Measurements from ENCODE around the gene PUS7. TPM values are rescaled to one million over a fixed set of nuclear protein-coding genes. Genes with fewer than 3 reads are reported as not detected.
"Not testable (repeated sequence)": the region's sequence is repeated elsewhere in the genome, so short reads cannot be mapped to it uniquely, and the experiment has no call there.

Gene PUS7
- polyA plus RNA-seq, 1 of the 3 experiments (the other 2 are of a cell fraction): 18.8 TPM

DNA sequence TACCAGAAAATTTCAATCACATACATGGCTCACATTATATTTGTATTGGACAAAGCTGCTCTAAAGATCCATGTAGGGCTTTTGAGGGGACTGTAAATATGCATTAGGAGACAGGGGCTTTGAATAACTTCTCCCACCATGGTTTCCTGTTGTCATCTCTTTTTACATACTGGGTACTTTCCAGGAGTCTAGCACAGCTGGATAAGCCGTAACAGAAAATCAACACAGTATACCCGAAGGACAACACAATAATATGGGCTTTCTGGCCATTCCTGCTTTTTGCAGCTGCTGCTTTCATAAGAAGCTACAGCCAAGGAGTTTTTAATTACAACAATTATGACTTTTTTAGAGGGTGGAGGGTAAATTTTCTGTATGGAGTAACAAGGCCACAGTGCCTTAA, 70.0 kb downstream of the PUS7 start:
- Histone ChIP-seq H3K36me3 (replicated peaks in 1 of 2; ENCODE audit: control insufficient read depth in 1 of 2, insufficient read depth in 2 of 2, low read length in 1 of 2) (peaks cover 7 to 10% of the 10 kb centered on the region in 2 experiments), H3K9ac (no peak overlapping the region), H3K79me2 (ENCODE audit: insufficient read depth) (no peaks in the 10 kb centered on the region), H3K4me3 (ENCODE audit: low read depth in 2 of 2, low read length in 1 of 2) (no peak overlapping the region), H3K9me3 (no peaks in the 10 kb centered on the region), H3K27ac (ENCODE audit: low read depth in 2 of 2, low read length in 1 of 2) (no peak overlapping the region), H2AFZ (ENCODE audit: low read depth) (no peak overlapping the region), H3K4me1 (ENCODE audit: control insufficient read depth in 1 of 2, insufficient read depth in 2 of 2, low read depth in 1 of 2, low read length in 1 of 2) (peaks cover 0 to 19% of the 10 kb centered on the region in 2 experiments; a peak in 3 of 4 replicates), H3K4me2 (no peak overlapping the region), H3K27me3 (ENCODE audit: insufficient read depth) (no peaks in the 10 kb centered on the region), H3K9me2 (no peaks in the 10 kb centered on the region), H3F3A (replicated peaks; ENCODE audit: insufficient read depth) (peaks cover 19% of the 10 kb centered on the region), H4K20me1 (ENCODE audit: insufficient read depth) (no peaks in the 10 kb centered on the region)
- WGBS (ENCODE audit: low lambda C conversion rate): 97% methylated on average over 2 of the region's 2 CpGs
- DNase-seq: no peak
- ChIA-PET CTCF (interaction anchor here (0.6 to 1.9 kb wide), 3 partner anchors 22 to 1916 kb away, joined by 3 to 7 read pairs (median 3); no protein-coding TSS in a partner anchor), POLR2A (no interaction called here)
- no peak for TF ChIP-seq FOXJ3 (CRISPR knock-in tag; IDR thresholded peaks at IDR 0.05)
- TF ChIP-seq, protein P1, sequence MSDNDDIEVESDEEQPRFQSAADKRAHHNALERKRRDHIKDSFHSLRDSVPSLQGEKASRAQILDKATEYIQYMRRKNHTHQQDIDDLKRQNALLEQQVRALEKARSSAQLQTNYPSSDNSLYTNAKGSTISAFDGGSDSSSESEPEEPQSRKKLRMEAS (IDR thresholded peaks at IDR 0.05; ENCODE audit: low read depth): no peak
- TF ChIP-seq, protein P2, sequence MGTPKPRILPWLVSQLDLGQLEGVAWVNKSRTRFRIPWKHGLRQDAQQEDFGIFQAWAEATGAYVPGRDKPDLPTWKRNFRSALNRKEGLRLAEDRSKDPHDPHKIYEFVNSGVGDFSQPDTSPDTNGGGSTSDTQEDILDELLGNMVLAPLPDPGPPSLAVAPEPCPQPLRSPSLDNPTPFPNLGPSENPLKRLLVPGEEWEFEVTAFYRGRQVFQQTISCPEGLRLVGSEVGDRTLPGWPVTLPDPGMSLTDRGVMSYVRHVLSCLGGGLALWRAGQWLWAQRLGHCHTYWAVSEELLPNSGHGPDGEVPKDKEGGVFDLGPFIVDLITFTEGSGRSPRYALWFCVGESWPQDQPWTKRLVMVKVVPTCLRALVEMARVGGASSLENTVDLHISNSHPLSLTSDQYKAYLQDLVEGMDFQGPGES (IDR thresholded peaks at IDR 0.05; ENCODE audit: low read depth, low read length): no peak
- no peak for TF ChIP-seq YY1 (IDR thresholded peaks at IDR 0.05; ENCODE audit: low read depth)
- TF ChIP-seq, protein P3, sequence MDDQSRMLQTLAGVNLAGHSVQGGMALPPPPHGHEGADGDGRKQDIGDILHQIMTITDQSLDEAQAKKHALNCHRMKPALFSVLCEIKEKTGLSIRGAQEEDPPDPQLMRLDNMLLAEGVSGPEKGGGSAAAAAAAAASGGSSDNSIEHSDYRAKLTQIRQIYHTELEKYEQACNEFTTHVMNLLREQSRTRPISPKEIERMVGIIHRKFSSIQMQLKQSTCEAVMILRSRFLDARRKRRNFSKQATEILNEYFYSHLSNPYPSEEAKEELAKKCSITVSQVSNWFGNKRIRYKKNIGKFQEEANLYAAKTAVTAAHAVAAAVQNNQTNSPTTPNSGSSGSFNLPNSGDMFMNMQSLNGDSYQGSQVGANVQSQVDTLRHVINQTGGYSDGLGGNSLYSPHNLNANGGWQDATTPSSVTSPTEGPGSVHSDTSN (IDR thresholded peaks at IDR 0.05): no peak
- no peak for TF ChIP-seq JUND (IDR thresholded peaks at IDR 0.05)
- TF ChIP-seq, protein P4, sequence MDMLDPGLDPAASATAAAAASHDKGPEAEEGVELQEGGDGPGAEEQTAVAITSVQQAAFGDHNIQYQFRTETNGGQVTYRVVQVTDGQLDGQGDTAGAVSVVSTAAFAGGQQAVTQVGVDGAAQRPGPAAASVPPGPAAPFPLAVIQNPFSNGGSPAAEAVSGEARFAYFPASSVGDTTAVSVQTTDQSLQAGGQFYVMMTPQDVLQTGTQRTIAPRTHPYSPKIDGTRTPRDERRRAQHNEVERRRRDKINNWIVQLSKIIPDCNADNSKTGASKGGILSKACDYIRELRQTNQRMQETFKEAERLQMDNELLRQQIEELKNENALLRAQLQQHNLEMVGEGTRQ (IDR thresholded peaks at IDR 0.05; ENCODE audit: borderline replicate concordance, low read depth, low read length): no peak

DNA sequence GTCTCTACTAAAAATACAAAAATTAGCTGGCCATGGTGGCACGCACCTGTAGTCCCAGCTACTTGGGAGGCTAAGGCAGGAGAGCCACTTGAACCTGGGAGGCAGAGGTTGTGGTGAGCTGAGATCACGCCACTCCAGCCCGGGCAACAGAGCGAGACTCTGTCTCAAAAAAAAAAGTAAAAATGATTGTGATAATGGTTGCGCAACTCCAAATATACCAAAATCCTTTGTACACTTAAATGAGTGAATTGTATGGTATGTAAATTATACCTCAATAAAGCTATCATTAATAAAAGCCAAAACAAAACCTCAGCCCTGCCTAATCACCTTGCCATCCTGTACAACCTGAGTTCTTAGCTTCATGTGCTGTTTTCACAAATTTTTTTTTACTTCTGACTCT, 71.2 kb downstream of the PUS7 start:
- H3K9me2 ChIP-seq; H3K36me3 ChIP-seq (replicated peaks in 1 of 2; ENCODE audit: control insufficient read depth in 1 of 2, insufficient read depth in 2 of 2, low read length in 1 of 2); H3K4me2 ChIP-seq; H3K9ac ChIP-seq; H2AFZ ChIP-seq (ENCODE audit: low read depth); H4K20me1 ChIP-seq (ENCODE audit: insufficient read depth); H3K4me3 ChIP-seq (ENCODE audit: low read depth in 2 of 2, low read length in 1 of 2); POLR2A ChIA-PET; DNase-seq; H3K27ac ChIP-seq (ENCODE audit: low read depth in 2 of 2, low read length in 1 of 2); H3K79me2 ChIP-seq (ENCODE audit: insufficient read depth); H3K27me3 ChIP-seq (ENCODE audit: insufficient read depth); H3K9me3 ChIP-seq: not testable (repeated sequence)
- over 99% methylated on average over 5 of the region's 5 CpGs for WGBS (ENCODE audit: low lambda C conversion rate)
- CTCF ChIA-PET: interaction anchor here (1.9 kb wide), 1 partner anchor 21 kb away, joined by 7 read pairs; no protein-coding TSS in a partner anchor
- Histone ChIP-seq H3K4me1 (ENCODE audit: control insufficient read depth in 1 of 2, insufficient read depth in 2 of 2, low read depth in 1 of 2, low read length in 1 of 2) (peaks cover 0 to 19% of the 10 kb centered on the region in 2 experiments; a peak in 3 of 4 replicates), H3F3A (replicated peaks; ENCODE audit: insufficient read depth) (peaks cover 18% of the 10 kb centered on the region)
